ENCODE data around the gene PPP2R1A.

PPP2R1A gene

DNA sequence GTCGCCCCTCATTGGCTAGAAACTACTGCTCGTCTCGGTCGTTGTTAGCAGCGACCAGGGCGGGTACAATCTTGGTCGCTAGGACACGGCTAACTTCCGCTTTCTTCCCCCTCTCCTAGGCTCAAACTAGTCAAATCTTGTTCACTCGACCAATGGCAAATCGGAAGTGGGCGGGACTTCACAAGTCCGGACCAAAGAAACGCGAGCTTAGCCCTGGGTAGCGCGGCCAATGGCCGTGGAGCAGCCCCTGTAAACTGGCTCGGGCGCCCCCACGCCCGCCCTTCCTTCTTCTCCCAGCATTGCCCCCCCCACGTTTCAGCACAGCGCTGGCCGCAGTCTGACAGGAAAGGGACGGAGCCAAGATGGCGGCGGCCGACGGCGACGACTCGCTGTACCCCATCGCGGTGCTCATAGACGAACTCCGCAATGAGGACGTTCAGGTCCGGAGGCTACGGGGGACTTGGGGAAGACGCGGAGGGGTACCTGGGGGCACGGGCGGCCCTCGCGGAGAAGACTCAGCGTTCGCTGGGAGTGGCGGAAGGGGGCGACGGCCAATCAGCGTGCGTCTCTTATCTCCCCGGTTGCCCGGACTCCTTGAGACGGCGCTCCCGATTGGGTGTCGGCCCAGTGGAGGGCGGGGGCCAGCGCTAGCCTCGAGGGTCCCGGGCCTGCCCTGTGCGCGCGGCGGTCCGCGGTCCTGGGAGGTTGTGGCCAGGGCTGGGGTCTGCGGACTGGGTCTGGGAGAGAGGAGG lies at the start of gene PPP2R1A:
Gene PPP2R1A, plus strand, starts transcription at position 318 of the 752 bp plus-strand sequence. Its CDS starts 45 bp downstream, at position 363.
- DNase-seq (ENCODE audit: low read depth in 3 of 3, low spot score in 1 of 3) = peak; percentile 95 to 98 (median 96)

GRCh38 chr19:52141203-52141602 lies 48.6 kb upstream of the PPP2R1A start:
- DNase-seq (ENCODE audit: low read depth in 3 of 3, low spot score in 1 of 3) = no peak

GRCh38 chr19:52142001-52142595 lies 47.8 kb upstream of the PPP2R1A start:
- DNase-seq (ENCODE audit: low read depth in 3 of 3, low spot score in 1 of 3) = no peak

GRCh38 chr19:52148256-52148655 lies 41.6 kb upstream of the PPP2R1A start:
- DNase-seq (ENCODE audit: low read depth in 3 of 3, low spot score in 1 of 3) = no peak

GRCh38 chr19:52155596-52156359 lies 34.1 kb upstream of the PPP2R1A start:
- no peak for DNase-seq (ENCODE audit: low read depth in 3 of 3, low spot score in 1 of 3)

DNA sequence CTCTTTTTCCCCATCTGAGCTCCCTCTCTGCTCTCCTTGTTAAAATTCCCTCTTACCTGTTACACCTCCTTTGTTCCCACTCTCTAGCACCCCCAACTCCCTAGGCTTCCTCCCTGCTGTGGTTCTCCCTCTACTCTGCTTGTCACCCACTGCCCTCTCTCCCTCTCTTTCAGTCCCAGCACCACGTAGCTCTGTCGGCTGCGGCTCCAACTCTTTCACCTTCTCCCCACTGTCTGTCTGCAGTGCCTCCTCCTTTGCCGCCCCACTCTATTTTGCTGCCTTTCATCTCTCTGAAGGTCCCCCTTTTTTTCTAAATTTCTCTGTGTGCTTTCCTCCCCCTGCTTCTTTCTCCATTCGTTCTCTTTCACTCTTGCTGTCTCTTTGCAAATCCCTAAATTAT lies 19.5 kb upstream of the PPP2R1A start:
- DNase-seq (ENCODE audit: low read depth in 3 of 3, low spot score in 1 of 3) = no peak

DNA sequence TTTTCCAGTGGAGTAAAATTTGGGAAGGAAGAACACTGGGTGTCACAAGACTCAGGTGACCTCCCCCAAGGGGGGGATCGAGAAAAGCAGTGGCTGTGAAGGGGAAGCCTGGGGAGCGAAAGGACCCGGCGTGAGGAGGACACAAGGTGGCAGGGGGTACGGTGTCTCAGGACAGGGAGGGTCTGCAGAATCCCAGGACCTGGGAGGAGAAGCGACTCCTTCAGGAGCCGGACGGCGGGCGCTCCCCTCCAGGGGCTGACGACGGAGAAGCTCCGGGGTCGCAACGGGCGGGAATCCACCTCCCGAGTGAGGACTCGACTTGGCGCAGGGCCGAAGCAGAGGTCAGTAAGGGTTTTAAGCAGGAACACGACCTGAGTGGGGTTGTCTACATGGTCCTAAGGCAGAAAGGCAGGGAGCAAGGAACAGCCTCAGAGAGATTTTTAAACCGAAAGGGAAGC lies 19.0 kb upstream of the PPP2R1A start:
- no peak for DNase-seq (ENCODE audit: low read depth in 3 of 3, low spot score in 1 of 3)

GRCh38 chr19:52171321-52172169 lies 18.3 kb upstream of the PPP2R1A start, which contains the start of gene ZNF836:
ZNF836 (minus strand) TSS chr19:52171621; CDS start chr19:52168072, 3,549 bp downstream.
- DNase-seq (ENCODE audit: low read depth in 3 of 3, low spot score in 1 of 3) = peak; percentile 77 to 82 (median 80)

GRCh38 chr19:52172347-52172746 lies 17.5 kb upstream of the PPP2R1A start:
- no peak for DNase-seq (ENCODE audit: low read depth in 3 of 3, low spot score in 1 of 3)

GRCh38 chr19:52176574-52176973 lies 13.3 kb upstream of the PPP2R1A start:
- no peak for DNase-seq (ENCODE audit: low read depth in 3 of 3, low spot score in 1 of 3)

DNA sequence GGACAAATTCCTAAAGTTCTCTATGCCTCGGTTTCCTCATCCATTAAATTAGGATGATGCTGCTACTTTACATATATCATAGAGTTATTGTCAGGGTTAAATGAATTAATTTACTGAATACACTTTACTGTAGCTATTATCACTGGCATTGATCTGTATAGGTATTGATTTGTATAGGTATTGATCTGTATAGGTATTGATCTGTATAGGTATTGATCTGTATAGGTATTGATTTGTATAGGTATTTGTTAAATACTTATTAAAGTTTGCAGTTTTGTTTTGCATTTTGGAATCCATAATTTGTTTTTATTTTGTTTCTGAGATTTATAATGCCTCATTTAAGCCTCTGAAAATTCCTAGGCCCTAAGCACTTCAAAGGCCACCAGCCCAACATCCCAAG lies 2.4 kb upstream of the PPP2R1A start:
- no peak for DNase-seq (ENCODE audit: low read depth in 3 of 3, low spot score in 1 of 3)

DNA sequence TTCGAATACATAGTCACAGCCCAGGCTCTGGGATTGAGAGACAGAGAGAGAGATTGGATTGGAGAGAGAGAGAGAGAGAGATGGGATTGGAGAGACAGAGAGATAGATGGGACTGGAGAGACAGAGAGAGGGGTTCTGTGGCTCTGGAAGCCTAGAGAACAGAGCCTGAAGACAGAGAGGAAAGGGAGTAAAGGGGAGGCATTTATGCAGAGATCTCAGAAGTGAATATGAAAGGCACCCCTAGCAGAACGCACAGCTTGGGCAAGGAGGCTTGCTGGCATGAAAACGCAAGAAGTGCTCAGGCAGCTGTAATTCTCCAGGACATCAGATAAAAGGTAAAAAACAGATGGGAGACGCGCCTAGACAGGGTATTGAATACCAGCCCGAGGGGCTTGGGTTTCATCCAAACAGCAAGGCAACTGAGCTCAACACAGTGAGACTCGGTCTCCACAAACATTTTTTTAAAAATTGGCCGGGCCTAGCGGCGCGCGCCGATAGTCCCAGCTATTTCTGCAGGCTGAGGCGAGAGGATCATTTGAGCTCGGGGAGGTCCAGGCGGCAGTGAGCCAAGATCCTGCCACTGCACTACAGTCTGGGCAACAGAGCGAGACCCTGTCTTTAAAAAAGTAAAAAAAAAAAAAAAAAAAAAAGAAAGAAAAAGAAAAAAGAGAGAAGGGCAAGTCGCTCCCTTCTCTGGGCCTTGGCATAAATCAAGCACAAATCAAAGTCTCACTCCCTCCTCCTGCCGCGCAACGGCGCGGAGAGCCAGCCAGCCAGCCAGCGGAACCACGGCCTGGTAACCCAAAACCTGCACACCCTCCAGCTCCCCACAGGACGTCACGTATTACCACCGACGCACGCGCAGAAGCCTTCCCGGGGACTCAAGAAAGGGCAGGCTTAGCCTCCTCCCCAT lies 774 bp upstream of the PPP2R1A start:
- peak in 1 of 3 donors; percentile 88 for DNase-seq (ENCODE audit: low read depth in 3 of 3, low spot score in 1 of 3)

DNA sequence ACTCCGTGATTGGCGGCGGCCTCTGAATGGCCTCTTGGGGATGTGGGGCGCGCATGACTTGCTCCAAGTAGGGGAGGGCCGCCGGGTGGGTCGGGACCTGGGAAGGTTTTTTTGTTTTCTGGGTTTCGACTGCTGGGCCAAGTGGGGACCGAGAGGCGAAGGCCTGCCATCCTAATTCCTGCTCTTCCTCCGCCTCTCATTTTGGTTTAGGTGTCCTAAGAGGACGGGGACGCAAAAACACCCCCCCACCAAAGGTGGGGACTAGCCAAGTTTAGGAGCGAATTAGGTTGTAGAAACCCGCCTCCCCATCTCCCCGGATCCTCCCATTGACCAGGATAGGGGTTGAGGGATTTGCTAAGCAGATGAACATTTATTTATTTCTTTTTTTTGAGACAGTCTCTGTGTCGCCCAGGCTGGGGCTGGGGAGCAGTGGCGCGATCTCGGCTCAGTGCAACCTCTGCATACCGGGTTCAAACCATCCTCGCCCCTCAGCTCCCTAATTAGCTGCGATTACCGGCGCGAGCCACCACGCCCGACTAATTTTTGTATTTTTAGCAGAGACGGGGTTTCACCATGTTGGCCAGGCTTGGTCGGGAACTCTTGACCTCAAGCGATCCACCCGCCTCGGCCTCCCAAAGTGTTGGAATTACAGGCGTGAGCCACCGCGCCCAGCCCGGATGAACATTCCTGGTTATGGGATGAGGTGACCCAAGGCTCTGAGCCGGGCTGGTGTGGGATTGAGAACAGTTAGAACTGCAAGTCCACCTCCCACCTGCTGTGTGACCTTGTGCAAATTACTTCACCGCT lies 838 bp downstream of the PPP2R1A start:
- DNase-seq (ENCODE audit: low read depth in 3 of 3, low spot score in 1 of 3) = no peak

DNA sequence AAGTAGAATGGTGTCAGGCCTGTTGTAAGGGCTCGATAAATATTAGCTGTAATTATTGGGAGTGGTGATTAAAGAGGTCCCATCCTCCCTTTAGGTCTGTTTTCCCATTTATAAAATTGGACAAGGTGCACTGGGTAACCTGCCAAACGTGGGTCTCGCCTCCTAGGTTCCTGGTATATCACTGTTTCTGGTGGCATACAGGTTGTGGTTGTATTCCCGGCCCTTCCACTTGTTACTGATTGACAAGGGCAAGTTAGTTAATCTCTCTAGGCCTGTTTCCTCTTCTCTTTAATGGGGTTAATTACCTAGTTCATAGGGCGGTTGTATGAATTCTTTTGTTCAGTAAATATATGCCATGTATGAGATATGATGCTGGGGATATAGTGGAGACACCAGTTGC lies 1.5 kb downstream of the PPP2R1A start:
- DNase-seq (ENCODE audit: low read depth in 3 of 3, low spot score in 1 of 3) = no peak

DNA sequence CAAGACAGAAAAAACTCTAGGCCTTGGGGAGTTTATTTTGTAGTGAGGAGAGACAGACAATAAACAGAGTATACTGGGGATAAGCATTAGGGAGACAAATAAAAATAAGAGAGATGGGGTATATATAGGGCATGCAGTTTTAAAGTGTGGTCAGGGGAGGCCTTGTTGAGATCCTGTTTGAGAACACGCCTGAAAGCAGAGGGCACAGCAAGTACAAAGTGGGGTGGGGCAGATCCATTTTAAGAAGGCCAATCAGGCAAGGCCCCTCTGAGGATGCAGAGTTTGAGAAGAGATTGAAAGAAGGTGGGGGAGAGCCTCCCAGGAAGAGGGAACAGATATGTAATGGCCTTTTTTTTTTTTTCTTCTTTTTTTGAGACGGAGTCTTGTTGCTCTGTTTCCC lies 2.1 kb downstream of the PPP2R1A start:
- no peak for DNase-seq (ENCODE audit: low read depth in 3 of 3, low spot score in 1 of 3)

GRCh38 chr19:52196256-52196967 lies 6.6 kb downstream of the PPP2R1A start:
- no peak for DNase-seq (ENCODE audit: low read depth in 3 of 3, low spot score in 1 of 3)

GRCh38 chr19:52197964-52198363 lies 8.1 kb downstream of the PPP2R1A start:
- DNase-seq (ENCODE audit: low read depth in 3 of 3, low spot score in 1 of 3) = no peak

GRCh38 chr19:52198678-52199077 lies 8.8 kb downstream of the PPP2R1A start:
- DNase-seq (ENCODE audit: low read depth in 3 of 3, low spot score in 1 of 3) = no peak

All from stimulated activated CD4-positive, alpha-beta T cell treated with anti-CD3 and anti-CD28 coated beads, TNF-alpha, amount 100 ng/mL, for 1 hour (primary cell).